GM18861 (cell line): Measurements from ENCODE around the gene ACSS1.
A peak's percentile ranks its signal among the peaks of the same experiment; 100 is the strongest.

Source experiments
- ATAC-seq: cut with Tn5 transposase; IDR thresholded peaks from one replicate; pipeline ENCODE4 v1.9.1; 2021; ENCODE audit not compliant: unreplicated experiment

The ACSS1 gene

DNA sequence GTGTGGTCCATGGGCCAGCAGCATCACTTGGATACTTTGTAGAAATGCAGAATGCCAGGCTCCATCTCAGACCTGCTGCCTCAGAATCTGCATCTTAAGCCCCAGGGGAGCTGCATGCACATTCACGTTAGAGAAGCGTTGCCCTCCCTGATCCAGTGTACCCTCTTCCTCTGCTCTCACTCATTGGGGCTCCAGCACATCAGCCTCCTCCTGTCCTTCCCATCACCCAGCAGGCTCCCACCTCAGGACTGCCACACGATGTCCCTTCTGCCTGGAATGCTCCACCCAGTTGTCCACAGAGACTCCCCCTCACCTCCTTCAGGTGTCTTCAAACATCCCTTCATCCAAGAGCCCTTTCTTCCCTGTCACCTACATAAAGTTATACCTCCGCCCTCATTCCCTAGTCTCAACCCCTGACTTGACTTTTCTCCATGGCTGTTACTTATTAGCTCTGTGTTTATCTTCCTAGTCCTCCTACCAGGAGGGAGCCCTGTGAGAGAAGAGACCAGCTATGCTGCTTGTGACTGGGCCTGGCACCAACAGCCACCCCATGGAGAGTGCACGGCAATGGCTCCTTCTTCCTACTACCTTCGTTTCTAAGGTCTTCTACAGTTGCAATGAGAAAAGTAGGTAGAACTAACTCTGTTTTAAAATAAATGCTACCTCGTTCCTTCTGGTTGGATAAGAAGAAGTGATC is 3.3 kb upstream of the ACSS1 start:
- ATAC-seq = no peak

DNA sequence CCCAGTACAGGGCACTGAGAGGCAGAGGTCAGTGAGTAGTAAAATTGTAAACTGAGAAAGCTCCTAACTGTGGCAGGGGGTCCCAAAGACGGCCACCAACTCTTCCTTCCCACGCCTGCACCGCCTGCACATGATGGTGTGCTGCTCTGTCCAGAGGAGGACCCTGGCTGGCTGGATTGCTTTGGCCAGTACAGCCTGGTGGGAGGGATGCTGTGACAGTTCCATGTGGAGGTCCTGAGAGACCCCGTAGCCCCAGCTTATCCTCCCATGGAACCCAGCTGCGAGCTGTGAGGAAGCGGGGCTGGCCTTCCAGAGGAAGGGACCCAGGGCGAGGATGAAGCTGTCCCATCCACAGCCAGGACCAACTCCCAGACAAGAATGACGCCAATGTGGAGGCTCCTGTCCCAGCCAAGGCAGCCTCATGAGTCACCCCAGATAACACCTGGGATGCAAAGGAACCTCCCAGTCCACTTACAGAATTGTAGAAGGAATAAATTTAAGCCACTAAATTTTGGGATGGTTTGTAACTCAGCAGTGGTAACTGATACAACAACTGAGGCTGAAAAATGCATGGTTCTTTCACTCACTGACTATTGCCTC is 2.0 kb upstream of the ACSS1 start:
- no peak for ATAC-seq

GRCh38 chr20:25058847-25059810 is 1.2 kb upstream of the ACSS1 start:
- no peak for ATAC-seq

DNA sequence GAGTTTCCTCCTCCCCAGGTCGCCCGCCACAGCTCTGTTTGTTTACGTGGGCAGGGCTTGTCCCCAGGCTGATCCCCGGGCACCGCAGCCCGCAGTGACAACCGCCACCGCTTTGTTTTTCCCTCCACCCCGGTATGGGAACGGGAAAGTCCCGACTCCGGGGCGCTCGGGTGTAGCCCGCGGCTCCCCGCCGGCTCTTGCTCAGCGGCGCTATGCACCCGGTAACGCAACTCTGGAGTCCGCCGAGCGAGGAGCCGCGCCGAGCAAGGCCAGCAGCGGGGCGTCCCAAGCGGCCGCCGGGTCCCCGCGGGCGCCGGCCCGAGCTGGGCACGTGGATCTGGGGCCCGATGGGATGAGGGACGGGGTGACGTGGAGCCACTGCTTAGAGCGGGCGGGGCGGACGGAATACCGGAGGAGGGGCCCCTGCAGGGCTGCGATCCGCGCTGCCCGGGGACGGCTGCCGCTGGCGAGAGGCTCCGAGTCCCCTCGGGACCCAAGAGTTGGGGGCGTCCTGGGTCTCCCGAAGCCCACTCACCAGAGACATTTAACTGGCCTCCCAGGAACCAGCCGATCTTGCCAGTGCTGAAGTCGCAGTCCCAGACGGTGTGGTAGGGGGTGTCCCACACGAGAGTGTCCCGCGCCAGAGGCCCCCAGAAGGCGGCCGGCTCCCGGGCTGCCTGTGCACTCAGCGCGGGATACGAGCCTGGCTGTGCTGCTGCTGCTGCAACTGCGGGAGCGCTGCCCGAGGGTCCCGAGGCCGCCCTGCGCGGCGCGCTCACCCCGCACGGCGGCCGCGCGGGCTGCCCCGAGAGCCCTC is 497 bp downstream of the ACSS1 start:
- peak; percentile 4 for ATAC-seq

DNA sequence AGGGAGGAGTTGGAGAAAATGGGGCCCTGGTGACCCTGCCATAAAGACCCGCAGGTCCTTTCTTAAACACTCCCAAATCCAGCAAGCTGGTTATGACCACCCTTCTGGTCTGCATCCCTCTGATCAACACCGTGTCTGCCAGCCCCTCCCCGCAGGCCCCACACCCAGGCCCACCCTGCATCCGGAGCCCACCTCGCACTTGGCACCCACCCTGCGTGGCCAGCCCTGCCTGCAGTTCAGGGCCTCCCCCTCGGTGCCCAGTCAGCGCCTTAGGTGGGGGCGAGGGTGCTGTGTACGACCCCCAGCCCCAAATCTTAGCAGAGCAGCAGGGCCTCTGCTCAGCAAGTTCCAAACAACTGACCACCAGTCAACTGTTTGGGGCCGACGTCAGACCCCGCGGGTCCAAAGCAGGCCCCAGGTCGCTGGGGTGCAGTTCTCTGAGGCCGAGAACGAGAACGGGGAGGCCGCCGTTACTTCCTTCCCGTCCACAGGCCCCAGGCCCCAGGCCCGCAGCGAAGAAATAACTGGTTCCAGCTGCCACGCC is 1.2 kb downstream of the ACSS1 start:
- no peak for ATAC-seq

DNA sequence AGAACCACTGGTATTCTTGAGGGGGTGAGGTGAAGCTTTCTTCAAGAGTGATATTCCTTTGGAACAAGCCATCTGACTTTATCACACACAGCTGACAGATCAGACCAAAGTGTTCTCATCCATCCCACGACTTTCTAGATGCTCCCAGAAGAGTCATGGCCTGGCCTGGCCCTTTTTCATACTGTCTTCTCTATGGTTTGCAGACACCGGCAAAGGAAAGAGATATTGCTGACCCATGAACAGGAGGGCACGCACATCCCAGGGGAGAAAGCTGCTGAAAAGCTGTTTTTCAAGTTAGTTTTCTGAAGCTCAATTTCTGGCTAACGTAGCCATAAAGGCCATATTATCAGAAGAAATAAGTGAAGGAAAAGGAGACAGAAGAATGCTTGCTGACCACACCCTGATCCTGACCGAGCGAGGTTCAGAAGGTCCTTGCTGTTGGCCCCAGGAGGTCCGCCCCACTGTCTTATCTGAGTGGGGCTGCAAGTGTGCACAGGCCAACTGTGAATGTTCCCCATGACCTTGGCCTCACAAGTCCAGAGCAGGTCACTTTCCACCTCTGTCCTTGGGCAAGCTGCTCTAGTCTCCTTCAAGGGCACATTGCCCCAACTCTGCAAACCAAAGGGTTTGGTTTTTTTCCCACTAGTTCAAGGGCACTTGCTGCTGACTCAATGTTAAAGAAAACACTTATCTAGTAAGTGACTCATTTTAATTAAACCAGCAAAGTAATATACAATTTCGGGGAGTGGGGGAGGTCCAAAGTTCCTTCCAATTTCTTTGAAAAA is 2.0 kb downstream of the ACSS1 start:
- no peak for ATAC-seq

DNA sequence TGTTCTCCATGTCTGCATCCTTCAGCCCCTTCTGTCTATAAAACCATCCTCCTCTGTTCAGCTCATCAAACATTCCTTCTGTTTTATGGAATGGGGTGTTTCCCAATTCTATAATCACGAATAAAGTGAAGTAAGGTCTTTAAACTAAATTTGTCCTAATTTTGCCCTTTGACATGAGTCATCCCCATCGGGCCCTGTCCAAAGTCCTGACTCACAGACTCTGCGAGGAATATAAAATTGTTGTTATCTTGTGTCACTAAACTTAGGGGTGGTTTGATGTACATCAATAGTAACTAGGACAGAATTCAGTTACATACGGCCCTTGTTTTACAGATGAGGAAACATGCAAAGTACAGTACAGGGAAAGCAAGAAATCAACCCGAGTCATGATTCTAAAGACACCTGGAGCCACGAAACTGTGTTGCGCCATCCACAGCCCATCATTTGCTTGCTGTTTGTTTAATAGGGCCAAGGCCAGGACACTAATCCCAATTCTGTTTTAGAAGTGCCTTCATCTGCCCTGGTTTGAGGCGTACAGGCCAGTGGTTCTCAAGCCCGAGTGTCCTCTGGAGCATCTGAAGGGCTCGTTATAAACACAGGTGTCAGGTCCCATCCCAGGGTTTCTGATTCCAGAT is 2.8 kb downstream of the ACSS1 start:
- ATAC-seq = no peak

GRCh38 chr20:25054096-25054820 is 3.7 kb downstream of the ACSS1 start:
- peak; percentile 30 for ATAC-seq

- ATAC-seq = no peak
Measured at GRCh38 chr20:25053255-25054031, 4.5 kb downstream of the ACSS1 start.

DNA sequence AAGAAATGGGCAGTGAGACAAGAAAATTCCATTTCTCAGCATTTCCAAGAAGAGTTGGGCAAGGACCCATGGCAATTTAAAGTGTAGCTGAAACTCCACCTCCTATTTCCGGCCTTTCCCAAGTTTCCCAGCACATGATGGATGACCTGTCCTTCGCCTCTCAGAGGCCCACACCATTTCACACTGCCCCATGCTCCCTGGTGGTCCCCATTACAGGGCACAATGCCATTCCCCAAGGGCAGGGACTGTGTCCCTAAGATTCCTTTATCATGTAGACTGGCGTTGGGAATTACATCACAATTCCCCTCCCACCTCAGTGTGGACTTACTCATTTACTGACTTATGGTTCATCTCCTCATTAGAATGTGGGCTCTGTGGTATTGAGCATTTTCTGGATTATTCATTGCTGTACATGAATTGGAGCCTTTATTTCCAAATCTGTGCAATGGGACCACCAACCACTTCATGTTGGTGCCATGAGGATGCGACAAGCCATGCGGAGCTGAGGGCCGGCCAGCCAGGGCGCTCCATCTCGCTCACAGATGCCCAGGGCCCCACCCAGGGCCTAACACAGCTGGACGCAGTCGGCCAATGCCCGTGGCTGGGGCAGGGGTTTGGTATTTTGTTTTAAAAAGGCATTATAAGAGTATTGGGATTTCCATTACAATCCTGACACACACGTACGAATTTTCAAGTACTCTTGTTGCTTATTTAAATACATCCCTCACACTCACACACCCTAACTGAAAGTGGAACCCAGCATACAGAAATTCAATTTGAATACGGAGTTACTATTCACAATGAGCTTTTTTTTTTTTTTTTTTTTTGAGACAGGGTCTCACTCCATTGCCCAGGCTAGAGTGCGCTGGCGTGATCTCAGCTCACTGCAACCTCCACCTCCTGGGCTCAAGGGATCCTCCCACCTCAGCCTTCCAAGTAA is 5.4 kb downstream of the ACSS1 start:
- peak; percentile 21 for ATAC-seq

DNA sequence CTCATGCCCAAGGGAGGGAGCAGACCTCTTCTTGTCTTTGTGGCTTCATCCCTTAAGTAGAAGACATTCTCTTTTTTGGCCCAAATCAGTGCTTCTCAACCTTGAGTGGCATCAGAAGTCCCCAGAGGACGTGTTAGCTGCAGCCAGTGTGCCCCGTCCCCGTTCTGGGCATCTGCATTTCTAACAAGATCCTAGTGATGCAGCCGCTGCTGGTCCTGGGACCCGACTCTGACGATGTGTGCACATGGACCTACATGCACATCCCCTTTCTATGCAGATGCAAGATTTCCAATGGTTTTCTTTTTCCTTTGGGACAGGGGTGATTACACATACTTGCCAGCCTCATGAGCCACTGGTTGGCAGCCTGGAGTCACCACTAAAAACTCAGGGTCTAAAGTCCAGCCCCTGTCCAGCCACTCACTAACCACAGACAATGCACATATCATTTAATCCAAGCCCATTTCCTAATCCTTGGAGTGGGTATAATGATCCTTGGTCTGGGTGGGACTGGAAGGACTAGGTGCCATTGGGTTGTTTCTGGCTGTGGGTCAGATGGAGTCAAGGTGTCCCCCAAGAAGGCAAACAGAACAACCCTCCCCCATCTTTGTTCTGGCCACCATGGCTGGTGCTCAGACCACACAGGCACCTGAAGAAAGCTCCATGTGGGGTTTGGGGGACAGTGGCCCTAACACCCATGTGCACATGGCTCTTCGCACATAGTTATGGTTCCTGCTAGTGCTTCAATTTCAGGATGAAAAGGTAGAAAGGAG is 6.4 kb downstream of the ACSS1 start:
- ATAC-seq = no peak

DNA sequence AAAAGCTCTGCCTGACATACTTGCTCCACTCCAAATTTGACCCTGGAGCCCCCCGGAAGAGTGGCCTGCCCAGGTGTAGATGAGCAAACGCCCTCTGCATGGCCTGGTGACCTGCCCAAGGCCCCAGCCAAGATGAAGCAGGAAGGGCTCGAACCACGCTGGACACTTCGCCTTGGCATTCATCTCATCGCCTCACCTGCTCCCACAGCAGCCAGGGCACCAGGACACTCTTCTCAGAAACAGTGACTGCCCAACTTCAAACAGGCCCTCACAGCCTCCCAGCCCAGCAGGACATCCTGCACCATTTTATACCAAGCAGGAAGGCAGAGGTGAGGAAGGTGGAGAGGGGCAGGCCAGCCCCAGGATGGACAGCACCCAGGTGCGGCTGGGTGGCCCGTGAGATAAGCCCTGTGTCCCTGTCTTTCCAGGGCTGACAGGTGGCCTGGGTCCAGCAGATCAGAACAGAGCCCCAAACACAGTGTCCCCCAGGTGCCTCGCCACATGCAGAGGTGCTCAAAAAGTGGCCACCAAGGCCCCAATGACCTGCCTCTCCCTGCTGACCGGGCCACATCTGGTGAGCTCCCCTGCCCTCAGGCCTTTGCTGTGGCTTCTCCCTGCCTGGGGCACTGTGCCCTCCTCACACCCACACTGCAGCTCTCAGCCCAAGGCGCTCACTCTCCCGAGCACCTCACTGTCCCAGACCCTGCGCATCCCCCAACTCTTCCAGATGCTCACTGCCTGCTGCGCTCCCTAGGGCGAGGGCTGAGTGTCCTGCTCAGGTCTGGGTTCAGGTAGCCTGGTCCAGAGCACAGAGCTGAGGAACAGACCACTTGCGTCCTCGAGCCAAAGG is 7.2 kb downstream of the ACSS1 start:
- ATAC-seq = no peak

- no peak for ATAC-seq
Measured at GRCh38 chr20:25050082-25050481, 7.9 kb downstream of the ACSS1 start.

- no peak for ATAC-seq
Measured at GRCh38 chr20:25049261-25050060, 8.5 kb downstream of the ACSS1 start.
